Suppressor macrophage treated with lipopolysaccharide for 4 hours (primary cell): ENCODE data around the gene TOX2.

ENCODE experiments used
- DNase-seq: peaks from one replicate; pipeline ENCODE4 v3.0.0-alpha.2; 2020

The TOX2 gene

DNA sequence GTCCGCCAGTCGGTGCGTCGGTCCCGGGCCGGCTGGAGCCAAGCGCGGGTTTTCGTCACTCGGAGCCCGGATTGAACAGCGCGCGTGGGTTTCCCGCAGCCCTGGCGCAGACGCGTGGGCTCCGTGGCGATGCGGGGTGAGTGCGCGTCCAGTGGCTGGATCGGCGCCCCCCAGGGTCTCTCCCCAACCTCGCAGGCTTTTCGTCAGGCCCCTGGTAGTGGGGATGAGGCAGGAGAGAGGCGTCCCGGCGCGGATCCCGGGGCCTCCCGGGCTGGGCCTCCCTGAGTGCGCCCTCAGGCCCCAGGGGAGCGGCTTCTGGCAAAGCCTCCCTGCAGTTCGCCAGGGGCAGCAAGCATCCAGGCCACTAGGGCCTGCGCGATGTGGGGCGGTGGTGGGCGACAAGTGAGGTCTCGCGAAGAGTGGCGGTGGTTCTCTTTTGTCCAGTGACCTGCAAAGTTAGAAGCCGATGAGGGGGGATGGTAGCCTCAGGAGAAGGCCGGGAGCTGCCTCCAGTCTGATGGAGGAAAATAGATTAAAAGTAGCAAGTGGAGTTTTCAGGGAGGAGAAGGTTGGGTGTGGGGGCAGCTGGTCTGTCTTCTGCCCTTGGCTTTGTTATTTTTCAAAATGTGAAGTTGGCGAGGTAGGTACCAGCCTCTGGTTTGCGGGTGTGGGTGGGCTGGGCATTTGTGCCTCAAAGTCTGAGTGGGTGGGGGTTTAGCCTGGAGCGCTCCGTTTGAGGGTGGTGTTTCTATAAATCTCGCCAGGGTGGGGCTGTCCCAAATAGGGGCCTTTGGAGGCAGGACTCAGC lies 1.6 kb downstream of the TOX2 start:
- no peak for DNase-seq

DNA sequence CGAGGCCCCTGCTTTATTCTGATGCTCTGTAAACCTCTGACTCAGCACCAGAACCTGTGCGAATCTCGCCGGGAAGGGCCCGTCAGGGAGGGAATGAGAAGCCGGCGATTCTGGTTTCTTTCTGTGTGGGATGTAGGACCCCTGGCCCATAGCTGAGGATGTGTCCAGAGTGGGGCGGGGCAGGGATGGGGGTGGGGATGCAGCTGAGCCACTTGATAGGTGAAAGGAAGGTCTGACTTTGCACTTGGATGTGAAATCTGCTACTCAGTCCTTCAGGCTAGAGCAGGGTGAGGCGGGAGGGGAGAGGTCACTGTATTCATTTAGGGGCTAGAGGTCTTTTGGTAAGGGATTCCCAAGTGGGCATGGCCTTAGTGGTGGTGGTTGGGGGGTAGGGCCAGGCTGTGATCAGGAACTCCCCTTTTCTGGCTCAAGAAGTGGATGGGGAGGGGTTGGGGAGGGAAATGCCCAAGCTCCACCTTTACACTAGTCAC lies 2.3 kb downstream of the TOX2 start:
- no peak for DNase-seq

DNA sequence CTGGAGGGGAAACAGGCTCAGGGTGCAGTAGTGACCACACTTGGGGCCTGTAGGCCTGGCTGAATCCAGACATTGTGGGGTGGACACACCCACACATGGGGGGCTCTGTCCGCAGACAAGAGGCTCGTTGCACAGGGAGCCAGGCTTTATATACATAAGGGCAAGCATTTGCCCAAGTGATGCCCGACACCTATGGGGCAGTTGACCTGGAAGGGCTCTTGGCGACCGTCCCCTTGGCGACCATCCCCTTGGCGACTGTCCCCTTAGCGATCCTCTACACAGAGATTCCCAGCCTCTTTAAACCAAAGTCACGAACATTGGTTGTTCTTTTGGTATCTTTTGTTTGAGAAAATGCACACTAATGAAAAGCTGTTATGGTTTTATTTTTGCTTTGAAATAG lies 2.7 kb downstream of the TOX2 start:
- no peak for DNase-seq

DNA sequence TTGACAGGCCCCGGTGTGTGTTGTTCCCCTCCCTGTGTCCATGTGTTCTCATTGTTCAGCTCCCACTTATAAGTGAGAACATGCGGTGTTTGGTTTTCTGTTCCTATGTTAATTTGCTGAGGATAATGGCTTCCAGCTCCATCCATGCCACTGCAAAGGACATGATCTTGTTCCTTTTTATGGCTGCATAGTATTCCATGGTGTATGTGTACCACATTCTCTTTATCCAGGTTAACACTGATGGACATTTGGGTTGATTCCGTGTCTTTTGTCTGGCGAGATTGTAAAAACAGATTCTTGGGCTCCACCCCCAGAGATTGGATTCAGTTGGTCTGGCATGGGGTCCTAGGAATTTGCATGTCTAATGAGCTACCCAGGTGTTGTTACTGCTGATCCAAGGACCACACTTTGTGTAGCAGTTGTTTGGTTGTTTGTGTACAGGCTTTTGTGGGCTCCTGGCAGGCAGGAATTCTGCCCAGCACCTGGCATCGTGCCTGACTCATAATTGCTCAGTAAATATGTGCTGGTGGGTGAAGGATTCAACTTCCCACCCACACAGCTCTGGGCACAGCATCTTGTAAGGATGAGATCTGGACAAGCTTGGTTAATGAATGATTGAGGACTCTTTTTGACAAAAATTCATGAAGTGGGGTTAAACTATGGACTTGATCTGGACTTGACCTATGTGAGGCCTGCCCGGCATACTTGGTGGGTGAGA lies 5.2 kb downstream of the TOX2 start:
- no peak for DNase-seq

DNA sequence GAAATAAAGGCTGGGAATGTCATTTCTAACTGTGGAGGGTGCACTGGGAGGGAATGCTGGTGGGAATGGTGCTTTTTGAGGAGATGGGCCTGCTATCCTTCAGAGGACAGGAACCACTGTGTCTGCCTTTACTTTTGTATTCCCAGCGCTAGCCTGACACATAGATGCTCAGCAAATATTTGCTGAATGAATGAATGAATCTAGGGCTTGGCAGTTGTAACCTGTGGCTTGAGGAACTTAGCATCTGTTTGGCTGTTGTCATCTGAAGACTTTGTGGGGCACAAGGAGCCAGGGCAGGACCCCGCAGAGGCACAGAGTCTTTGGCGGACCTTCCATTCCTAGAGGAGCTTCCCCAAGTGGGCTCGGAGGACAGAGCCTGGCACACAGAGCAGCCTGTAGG lies 6.1 kb downstream of the TOX2 start:
- DNase-seq: no peak

DNA sequence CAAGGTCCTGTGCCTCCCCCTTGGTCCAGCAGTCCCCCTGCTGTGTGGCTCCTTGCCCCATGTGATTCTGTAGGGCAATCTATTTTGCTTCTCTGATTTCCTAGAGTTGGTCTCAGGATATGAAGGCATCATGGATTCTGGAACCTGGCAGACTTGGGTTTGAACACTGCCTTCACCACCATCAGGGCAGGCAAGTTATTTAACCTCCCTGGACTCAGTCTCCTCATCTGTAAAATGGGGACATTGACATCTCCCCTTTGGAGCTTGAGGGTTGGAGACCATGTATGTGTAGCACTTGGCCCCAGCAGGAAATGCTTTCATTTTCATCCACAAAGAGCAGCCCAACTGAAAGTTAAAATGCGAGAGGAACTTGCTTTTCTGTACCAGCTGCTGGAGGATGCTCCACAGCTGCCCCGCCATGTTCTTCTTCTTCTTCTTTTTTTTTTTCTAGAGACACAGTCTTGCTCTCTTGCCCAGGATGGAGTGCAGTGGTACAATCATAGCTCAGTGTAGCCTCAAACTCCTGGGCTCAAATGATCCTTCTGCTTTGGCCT lies 6.7 kb downstream of the TOX2 start:
- no peak for DNase-seq

DNA sequence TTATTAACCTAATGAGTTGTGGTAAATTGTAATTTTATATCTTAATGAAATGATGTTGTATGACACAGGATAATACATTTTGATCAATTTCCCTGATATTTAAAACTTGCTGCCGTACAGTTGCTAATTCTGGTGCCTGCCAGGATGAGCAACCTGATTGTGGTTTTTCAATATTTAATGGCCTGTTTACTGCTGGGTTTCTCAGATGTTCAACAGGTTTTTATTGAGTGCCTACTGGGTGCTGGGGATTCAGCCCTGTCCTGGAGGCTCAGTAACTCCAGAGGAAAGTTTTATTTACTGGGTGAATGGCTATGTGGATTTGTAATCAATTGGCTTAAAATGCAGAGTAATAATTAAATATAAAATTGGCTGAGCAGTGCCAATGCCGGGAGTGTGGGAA lies 8.0 kb downstream of the TOX2 start:
- no peak for DNase-seq

DNA sequence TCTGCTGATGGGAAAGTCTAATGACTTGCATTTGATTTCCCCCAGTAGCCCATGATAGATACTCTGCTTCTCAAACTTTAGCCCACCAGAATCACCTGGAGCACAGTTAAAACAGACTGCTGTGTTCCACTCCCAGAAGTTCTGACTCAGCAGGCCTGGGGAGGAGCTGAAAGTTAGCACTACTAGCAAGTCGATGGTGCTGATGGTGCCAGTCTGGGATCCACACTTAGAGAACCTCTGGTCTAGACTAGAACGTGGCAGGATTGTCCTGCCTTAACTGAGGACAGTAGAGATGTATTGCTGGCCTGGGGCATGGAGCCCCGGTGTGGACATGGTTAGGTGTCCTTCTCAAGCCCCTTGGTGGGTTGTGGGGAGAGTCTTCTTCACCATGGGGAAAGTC lies 8.7 kb downstream of the TOX2 start:
- no peak for DNase-seq

DNA sequence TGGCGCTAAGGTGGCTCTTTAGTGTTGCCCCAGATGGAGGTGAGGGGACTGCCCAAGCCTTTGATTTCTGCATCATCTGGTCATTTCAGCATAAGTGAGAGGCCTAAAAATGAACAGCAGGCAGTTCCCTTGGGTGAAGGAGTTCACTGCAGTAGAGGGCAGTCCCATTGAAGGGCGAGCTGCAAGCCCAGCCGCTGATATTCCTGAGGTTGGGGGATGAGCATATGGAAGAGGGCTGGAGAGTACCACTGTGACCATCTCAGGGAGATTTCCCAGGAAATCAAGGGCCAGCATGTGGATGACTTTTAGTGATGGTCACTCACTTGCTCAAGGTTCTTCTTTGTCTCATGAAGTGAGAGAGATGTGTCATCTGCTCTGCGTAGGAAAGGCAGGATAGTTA lies 9.3 kb downstream of the TOX2 start:
- DNase-seq: no peak

DNA sequence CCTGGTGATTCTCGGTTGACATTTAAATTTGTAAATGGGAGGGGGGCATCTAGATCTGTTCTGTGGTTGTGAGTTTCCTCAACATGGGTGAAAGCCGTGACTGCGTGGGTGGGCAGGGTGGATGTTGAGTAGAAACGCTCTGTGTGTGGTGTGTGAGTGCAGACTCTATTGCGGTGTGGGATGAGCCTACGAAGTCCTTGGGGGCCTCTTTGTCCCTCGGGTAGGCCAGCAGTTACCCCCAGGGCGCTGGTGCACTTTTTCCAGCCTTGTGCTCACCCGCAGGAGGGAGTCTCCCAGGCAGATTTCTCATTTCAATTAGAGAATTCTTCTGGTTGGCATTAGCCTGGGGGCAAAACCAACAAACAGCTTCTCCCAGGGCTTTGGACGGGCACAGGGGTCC lies 10.6 kb downstream of the TOX2 start:
- no peak for DNase-seq

DNA sequence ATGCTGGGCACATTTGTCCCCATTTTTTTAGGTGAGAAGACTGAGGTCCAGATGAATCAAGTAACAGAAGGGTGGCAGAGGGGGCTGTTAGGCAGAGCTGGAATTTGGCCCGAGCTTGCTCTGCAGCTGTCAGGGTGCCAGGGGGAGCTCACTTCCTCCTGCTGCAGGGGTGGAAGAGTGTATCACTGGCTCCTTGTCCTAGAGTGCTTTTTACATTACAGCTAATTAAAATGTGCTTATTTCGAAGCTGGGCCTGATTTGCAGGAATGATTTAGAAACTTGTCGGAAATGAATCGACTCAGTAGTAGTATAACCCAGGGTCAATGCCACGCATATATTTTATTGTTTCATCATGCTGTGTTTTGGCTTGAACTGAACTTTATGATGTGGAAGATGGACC lies 11.1 kb downstream of the TOX2 start:
- DNase-seq: no peak

DNA sequence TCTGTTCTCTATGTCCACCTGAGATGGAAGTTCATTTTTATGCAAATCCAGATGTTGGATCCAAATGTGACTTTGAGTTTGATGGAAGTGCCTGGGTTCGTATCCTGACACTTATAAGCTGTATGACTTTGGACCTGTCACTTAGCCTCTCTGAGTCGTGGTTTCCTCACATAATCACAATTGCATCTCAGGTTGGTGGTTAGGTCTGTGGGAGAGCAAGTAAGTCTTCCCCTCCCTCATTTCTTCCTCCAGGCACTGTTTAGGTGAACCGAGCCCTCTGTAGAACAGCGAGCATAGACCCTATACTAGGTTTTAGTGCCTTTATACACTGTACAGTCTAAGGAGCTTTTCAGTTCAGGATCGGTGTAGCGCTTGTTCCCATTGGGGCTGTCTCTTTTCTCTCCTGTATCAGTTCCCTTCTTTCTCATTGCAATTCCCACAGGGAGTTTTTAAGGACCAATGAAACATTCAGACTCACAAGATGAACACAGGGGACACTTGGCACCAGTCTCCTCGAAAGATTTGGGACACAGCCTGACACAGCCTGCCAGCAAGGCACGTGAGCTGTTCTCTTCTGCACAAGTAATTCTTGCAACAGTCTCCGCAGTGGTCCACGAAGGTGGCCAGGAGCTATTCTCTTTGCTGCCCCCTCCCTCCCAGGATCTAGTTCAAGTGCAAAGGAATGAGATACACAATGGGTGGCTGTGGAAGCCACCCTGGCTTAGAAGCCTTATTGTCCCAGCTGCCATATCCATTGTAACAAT lies 11.8 kb downstream of the TOX2 start:
- DNase-seq: no peak

DNA sequence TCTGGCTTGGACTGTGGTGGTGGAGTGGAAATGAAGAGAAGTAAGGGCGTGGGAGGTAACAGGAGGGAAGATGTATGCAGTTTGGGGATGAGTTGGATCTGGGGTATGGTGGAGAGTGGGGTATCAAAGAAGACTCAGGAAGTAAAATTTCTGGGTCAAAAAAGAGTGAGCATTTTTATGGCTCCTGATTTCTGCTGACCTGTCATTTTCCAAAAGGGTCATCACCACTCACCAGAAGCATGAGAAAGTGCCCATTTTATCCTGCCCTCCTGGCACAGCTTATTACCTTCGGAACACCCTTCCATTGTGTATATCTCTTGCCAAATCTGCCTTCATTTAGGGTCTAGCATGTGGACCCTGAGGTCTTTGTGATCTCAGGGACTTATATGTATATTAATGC lies 17.3 kb downstream of the TOX2 start:
- DNase-seq: no peak

DNA sequence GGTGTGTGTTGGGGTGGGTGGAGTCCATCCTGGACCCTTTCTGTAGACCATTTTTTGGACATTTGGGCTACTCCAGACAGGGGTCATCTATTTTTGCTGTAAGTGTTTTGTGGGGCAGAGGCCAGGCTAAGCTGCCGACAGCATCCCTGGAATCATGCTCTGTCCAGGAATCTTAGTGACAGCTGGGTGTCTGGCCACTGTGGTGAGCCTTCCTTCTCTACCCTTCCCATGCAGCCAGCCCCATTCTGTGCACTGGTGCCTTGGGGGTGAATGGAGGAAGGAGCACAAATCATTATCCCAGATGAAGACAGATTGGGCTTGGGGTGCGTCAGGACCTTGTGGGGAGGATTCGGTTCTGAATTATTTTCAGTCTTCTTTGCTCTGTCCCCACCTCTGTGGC lies 20.2 kb downstream of the TOX2 start:
- no peak for DNase-seq

DNA sequence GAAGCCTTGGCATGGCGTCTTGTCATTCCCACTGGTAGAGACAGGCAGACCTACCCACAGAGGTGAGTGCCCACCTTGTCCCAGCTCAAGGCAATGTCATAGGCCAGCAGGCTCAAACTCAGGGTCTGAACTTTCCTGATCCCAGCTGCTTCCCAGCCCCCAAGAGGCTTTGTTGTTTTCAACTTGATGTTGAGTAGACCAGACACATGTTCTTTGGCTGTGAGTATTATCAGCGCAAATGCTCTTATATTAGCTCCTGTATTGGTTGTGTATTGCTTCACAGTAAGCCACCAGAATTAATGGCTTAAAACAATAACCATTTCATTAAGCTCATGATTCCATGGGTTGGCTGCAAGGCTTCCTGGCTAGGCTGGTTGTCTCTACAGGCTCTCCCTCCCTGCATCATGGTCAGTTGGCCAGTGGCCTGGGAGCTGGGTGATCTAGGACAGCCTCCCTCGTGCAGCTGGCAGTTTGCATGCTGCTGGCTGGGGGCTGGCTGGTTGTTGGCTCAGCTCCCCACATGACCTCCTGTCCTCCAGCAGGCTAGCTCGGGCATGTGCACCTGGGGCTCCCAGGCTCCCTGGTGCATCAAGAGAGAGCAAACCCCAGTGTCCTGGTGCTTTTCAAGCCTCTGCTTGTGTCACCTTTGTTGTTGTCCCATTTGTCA lies 21.6 kb downstream of the TOX2 start:
- no peak for DNase-seq

DNA sequence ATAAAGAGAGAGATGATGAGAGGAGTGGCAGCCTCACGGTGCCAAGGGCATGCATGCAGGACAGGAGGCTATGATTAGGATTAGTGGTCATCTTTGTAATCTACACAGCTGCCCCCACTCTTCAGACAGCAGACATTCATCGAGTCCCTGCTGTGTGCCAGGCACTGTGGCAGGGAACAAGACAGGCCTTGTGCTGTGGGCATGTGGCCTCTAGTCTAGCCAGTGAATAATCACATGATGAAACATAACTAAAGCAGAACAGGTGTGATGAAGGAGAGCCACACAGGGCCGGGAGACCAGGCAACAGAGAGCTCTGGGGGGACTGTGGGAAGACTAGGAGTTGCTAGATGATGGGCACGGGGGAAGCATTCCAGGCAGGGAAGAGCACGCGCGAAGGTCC lies 22.2 kb downstream of the TOX2 start:
- DNase-seq: no peak

DNA sequence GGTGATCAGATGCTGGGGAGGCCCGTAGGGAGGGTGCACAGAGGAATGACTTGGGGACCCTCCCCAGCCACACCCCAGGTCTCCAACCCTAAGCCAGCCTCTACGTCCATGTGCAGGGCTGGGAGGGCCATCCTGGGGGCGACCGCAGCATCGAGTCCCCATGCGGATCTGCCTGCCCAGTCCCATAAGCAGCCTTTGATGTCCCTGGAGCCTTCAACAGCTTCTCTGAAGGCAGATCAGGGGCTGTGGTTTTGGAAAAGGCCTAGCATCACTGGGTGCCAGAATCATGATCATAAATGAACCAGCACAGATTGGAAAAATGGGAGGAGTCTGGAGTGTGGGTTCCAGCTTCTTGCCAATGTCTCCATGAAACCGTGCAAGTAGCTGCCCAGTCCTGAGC lies 22.9 kb downstream of the TOX2 start:
- DNase-seq: no peak

DNA sequence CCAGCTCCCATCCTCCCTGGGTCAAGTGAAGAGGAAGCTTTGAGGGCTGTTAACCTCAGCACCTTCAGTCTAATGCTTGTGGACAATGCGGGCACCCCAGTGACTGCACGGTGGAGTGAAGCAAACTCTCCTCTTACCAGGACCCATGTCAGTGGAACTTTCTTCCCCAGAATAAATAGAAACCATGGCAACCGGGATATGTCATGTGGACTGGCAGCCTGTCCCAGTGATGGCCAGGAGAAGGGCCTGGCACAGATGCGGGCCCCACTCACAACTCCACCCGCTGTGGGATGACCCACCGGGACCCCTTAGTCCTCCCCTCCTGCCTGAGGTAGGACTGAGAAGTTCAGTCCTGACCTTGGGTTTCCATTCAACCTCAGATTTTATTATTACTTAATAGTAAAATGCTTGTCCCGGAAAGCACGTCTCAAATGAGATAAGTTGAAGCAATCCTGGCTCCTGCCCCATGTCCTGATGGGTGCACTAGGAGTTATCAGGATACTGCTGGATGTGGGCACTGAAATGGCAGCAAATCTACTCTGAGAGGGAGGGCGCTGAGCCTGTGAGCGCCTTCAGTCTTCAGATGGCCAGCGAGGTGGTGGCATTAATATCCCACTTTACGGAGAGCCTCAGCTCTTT lies 23.5 kb downstream of the TOX2 start:
- no peak for DNase-seq

DNA sequence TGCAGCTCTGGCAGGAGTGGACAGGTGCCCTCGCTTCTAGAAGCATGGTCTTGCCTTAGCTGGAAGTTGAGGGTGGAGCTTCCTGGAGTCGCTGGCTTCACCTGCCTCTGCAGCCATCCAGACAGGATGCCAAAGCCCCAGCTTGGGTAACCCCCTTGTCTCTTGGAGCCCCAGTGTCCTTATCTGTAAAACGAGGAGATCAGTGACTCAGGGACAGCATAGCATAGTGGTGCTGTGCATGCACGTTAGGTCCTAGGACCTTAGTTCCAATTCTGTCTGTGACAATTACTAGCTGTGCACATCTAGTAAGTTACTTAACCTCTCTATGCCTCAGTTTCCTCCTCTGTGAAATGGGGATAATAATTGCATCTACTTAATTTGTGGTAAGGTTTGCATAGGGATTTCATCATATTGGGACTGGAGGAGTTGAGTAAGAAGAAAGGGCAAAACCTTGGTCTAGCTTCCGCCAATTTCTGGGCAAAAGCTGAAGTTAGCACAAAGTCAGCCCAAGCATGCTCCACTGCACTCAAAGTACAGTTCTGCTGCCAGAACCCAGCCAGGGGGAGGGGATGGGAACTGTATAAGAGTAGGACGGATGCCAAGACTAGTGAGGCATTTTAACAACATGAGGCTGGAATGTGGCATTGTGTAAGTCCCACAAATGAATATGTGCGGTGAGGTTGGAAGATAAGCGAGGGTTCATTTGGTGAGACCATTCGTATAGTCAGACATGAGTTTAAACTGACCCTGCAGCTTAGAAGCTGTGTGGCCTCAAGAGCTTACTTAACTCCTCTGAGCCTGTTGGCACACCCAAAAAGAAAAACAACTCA lies 24.5 kb downstream of the TOX2 start:
- peak; percentile 70 for DNase-seq

DNA sequence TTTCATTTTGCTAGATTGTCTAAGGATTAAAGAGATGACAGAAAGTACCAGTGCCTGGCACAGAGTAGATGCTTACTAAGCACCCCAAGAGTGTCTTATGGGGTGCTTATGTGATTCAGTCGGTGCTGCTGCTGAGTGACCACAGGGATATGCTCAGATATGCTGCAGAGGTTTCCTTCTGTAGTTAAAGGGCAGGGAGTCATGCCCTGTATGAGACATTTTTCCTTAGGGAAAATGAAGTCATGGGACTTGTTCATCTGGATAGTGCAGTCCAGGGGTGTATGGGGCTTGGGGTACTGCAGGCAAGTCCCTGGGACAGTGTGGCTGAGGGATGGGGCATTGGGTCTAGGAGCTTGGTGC lies 25.1 kb downstream of the TOX2 start:
- no peak for DNase-seq

DNA sequence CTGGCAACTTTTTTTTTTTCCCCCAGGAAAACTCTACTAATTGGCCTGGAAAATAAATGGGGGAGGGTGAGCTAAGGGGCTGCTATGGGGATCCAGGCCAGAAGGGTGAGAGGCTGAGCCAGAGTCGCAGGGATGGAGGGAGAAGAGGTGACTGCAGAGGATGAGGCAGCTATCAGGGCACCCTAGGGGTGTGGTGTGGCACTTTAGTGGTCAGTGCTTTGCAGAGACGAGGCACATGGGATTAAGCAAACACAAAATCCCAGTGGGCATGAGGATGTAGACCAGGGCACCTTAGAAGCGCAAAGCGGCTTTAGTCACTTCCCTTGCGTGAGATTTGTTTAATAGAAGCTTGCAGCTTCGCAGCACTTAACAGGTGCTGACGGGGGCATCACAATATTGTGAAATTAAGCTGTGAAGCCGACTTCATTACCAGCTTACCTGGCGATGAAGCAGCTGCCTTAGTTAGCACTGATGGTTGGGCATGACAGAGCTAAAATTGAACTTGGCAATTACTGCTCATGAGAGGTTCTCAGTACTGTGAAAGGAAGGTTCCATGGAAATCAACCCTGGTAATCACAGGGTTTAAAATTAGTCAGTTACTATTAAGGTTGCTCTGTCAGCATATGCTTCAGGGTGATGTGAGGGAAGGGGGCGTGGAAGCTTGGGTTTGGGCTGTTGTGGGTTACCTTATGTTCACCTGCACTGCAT lies 26.0 kb downstream of the TOX2 start:
- no peak for DNase-seq
